Measurements from ENCODE around the gene POLR3H.

Gene POLR3H

DNA sequence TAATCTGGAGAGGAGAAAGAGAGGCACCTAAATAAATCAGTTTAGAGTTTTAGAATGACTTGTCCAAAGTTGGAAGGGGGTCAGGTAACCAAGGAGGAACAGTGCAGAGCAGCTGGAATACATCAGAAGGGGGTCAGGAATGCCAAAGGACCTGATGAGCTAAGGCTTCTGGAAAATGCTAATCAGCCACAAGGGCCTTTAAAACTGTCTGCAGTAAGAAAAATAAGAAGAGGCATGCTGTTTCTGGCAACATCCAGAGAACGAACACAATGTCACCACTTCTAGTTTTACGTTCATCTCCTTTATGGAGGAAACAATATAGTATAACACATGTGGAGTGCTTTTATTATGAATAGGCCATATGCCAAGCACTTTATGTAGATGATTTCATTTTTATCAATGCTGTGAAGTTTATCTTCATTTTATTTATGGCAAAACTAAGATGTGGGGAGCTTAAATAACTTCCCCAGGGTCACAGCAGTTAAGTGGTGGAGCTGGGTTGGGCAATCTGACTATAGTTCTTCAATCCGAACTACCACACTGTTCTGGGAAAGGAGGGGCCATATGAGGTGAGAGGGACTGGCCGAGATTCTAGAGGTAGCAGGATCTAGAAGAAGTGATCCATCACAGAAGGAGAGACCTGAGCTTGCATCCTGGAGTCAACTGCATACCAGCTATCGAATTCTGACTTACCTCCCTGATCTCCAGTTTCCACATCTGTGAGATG lies 52.7 kb downstream of the POLR3H start:
- DNase-seq: no peak
- H3K27me3 ChIP-seq (ENCODE audit: insufficient read depth, low read depth, severe bottlenecking): no peaks in the 10 kb centered on the region
- H3K4me3 ChIP-seq (ENCODE audit: low read depth, low read length): no peak overlapping the region
- H3K36me3 ChIP-seq: peaks cover 1% of the 10 kb centered on the region; the same call in 1 of the 2 replicates
- TF ChIP-seq, protein P1, sequence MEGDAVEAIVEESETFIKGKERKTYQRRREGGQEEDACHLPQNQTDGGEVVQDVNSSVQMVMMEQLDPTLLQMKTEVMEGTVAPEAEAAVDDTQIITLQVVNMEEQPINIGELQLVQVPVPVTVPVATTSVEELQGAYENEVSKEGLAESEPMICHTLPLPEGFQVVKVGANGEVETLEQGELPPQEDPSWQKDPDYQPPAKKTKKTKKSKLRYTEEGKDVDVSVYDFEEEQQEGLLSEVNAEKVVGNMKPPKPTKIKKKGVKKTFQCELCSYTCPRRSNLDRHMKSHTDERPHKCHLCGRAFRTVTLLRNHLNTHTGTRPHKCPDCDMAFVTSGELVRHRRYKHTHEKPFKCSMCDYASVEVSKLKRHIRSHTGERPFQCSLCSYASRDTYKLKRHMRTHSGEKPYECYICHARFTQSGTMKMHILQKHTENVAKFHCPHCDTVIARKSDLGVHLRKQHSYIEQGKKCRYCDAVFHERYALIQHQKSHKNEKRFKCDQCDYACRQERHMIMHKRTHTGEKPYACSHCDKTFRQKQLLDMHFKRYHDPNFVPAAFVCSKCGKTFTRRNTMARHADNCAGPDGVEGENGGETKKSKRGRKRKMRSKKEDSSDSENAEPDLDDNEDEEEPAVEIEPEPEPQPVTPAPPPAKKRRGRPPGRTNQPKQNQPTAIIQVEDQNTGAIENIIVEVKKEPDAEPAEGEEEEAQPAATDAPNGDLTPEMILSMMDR (IDR thresholded peaks at IDR 0.05; ENCODE audit: low read depth, low read length): no peak
- no peak overlapping the region for H3K27ac ChIP-seq
- no peaks in the 10 kb centered on the region for H3K9me3 ChIP-seq (ENCODE audit: severe bottlenecking)

GRCh38 chr22:41488596-41489385 lies 55.5 kb downstream of the POLR3H start:
- peak; percentile 54 for DNase-seq
- H3K36me3 ChIP-seq: no peaks in the 10 kb centered on the region
- peak overlapping the region; percentile 84 for H3K27ac ChIP-seq
- TF ChIP-seq, protein P1 (IDR thresholded peaks at IDR 0.05; ENCODE audit: low read depth, low read length): no peak
- no peak overlapping the region for H3K4me3 ChIP-seq (ENCODE audit: low read depth, low read length)
- no peaks in the 10 kb centered on the region for H3K9me3 ChIP-seq (ENCODE audit: severe bottlenecking)
- no peaks in the 10 kb centered on the region for H3K27me3 ChIP-seq (ENCODE audit: insufficient read depth, low read depth, severe bottlenecking)

DNA sequence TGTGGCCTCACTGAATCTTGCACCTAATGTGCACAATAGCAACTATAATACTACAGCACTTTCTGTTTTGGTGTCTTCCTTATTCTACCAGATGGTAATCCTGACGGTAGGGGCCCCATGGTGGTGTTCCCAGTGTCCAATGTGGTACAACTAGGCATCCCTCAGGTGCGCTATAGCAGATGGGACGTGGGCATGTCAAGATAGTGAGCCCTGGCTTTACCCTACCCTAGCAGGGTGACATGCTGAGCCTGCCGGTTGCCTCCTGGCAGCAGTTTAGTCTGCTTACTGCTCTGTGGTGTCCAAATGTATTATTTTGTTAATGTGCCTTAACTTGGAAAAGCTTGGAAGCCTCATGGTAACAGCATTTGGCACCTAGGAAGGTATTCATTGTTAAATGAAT lies 56.2 kb downstream of the POLR3H start:
- DNase-seq: no peak
- Histone ChIP-seq H3K9me3 (ENCODE audit: severe bottlenecking) (no peaks in the 10 kb centered on the region), H3K36me3 (no peaks in the 10 kb centered on the region), H3K27ac (peak overlapping the region; percentile 84), H3K4me3 (ENCODE audit: low read depth, low read length) (no peak overlapping the region), H3K27me3 (ENCODE audit: insufficient read depth, low read depth, severe bottlenecking) (no peaks in the 10 kb centered on the region)
- TF ChIP-seq, protein P1 (IDR thresholded peaks at IDR 0.05; ENCODE audit: low read depth, low read length): no peak

DNA sequence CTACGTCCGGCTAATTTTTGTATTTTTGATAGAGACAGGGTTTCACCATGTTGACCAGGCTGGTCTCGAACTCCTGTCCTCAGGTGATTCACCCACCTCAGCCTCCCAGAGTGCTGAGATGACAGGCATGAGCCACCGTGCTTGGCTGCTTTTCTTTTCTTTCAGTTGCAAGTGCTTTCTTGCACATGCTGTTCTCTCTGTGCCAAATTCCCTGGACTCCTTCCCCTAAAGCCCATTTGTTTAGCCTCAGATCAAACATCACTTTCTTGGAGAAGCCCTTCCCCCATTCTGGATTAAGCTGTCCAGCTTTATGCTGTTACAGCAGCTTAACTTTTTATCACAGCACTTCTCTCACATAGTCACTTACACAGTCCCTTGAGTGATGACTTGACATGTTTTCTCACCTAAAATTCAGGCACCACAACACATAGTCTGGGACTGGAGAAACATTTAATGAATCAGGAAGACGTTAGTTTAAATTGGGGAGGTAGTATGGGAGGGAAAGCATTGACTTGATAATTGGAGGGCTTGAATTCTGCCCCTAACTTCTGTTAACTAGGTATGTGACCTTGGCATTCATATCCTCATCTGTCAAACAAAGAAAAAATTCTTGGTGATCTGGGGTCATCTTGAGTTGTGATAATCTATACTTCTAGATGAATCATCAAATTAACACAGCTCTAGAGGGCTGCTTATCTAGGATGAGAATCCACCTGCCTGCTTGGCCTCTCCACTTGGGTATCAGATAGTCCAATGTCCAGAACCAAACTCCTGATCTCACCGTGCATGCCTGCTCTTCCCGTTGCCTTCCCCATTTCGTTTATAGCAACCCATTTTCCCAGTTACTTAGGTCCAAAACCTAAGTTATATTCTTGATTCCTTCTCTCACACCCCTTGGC lies 57.0 kb downstream of the POLR3H start:
- no peaks in the 10 kb centered on the region for H3K36me3 ChIP-seq
- peak overlapping the region; percentile 84 for H3K27ac ChIP-seq
- TF ChIP-seq, protein P1 (IDR thresholded peaks at IDR 0.05; ENCODE audit: low read depth, low read length): no peak
- H3K4me3 ChIP-seq (ENCODE audit: low read depth, low read length): no peak overlapping the region
- H3K9me3 ChIP-seq (ENCODE audit: severe bottlenecking): no peaks in the 10 kb centered on the region
- DNase-seq: peak; percentile 58
- H3K27me3 ChIP-seq (ENCODE audit: insufficient read depth, low read depth, severe bottlenecking): no peaks in the 10 kb centered on the region

GRCh38 chr22:41485033-41485432 lies 59.2 kb downstream of the POLR3H start:
- H3K36me3 ChIP-seq: no peaks in the 10 kb centered on the region
- DNase-seq: no peak
- no peaks in the 10 kb centered on the region for H3K27me3 ChIP-seq (ENCODE audit: insufficient read depth, low read depth, severe bottlenecking)
- H3K9me3 ChIP-seq (ENCODE audit: severe bottlenecking): no peaks in the 10 kb centered on the region
- H3K27ac ChIP-seq: no peak overlapping the region
- TF ChIP-seq, protein P1 (IDR thresholded peaks at IDR 0.05; ENCODE audit: low read depth, low read length): no peak
- H3K4me3 ChIP-seq (ENCODE audit: low read depth, low read length): no peak overlapping the region

Measured in WERI-Rb-1 (cell line).